H9 (cell line): Measurements from ENCODE around the gene SLC25A25. TPM values are rescaled to one million over a fixed set of nuclear protein-coding genes. Genes with fewer than 3 reads are reported as not detected.

Experiments used
- DNase-seq: peaks from one replicate; pipeline ENCODE4 v3.0.0-alpha.2; 2017
- H2AFZ ChIP-seq: one replicate; pipeline ENCODE4 v1.6.1; 2013; ENCODE audit warnings: mild to moderate bottlenecking, low read length, control low read depth, moderate library complexity
- H2AK5ac ChIP-seq: 2 replicates; pipeline ENCODE4 v1.6.1; 2013; ENCODE audit warnings: low read length, control low read depth, mixed read lengths; ENCODE audit not compliant: insufficient read length
- H2BK120ac ChIP-seq: one replicate; pipeline ENCODE4 v1.6.1; 2013; ENCODE audit warnings: low read depth, mild to moderate bottlenecking, low read length, control low read depth, inconsistent platforms; ENCODE audit not compliant: poor library complexity, severe bottlenecking
- H2BK12ac ChIP-seq: 2 replicates; pipeline ENCODE4 v1.6.1; 2013; ENCODE audit warnings: low read length, control low read depth, mixed read lengths, low read depth; ENCODE audit not compliant: insufficient read length
- H2BK15ac ChIP-seq: 2 replicates; pipeline ENCODE4 v1.6.1; 2013; ENCODE audit warnings: low read depth, low read length, control low read depth
- H2BK20ac ChIP-seq: one replicate; pipeline ENCODE4 v1.6.1; 2013; ENCODE audit warnings: low read depth, mild to moderate bottlenecking, low read length, control low read depth, inconsistent platforms; ENCODE audit not compliant: poor library complexity, severe bottlenecking
- H2BK5ac ChIP-seq: 2 replicates; pipeline ENCODE4 v1.6.1; 2013; ENCODE audit warnings: low read length, control low read depth, mixed read lengths; ENCODE audit not compliant: insufficient read length
- H3K14ac ChIP-seq: 2 replicates; pipeline ENCODE4 v1.6.1; 2013; ENCODE audit warnings: low read length, control low read depth; ENCODE audit not compliant: insufficient read depth
- H3K18ac ChIP-seq: 2 replicates; pipeline ENCODE4 v1.6.1; 2013; ENCODE audit warnings: low read depth, mild to moderate bottlenecking, mixed read lengths, low read length, control low read depth; ENCODE audit not compliant: insufficient read length
- H3K23ac ChIP-seq: 2 replicates; pipeline ENCODE4 v1.6.1; 2013; ENCODE audit warnings: low read length, control low read depth, mixed read lengths, low read depth; ENCODE audit not compliant: insufficient read length
- H3K23me2 ChIP-seq: 2 replicates; pipeline ENCODE4 v1.6.1; 2013; ENCODE audit warnings: low read depth, mild to moderate bottlenecking, mixed read lengths, low read length, control low read depth; ENCODE audit not compliant: insufficient read length, poor library complexity, severe bottlenecking
- H3K27ac ChIP-seq: 2 replicates; pipeline ENCODE4 v1.5.1; 2013; ENCODE audit warnings: low read length, control low read depth, mixed read lengths, low read depth; ENCODE audit not compliant: insufficient read length
- H3K27me3 ChIP-seq: 2 replicates; pipeline ENCODE4 v1.6.1; 2013; ENCODE audit warnings: low read length, control low read depth, inconsistent platforms; ENCODE audit not compliant: insufficient read depth
- H3K4ac ChIP-seq: 2 replicates; pipeline ENCODE4 v1.6.1; 2013; ENCODE audit warnings: low read depth, mild to moderate bottlenecking, control low read depth, inconsistent platforms, low read length, moderate library complexity
- H3K4me1 ChIP-seq: 2 replicates; pipeline ENCODE4 v1.6.1; 2013; ENCODE audit warnings: low read length, control low read depth, inconsistent platforms; ENCODE audit not compliant: insufficient read depth
- H3K4me2 ChIP-seq: 2 replicates; pipeline ENCODE4 v1.6.1; 2013; ENCODE audit warnings: low read length, control low read depth, mixed read lengths; ENCODE audit not compliant: insufficient read length, insufficient read depth
- H3K56ac ChIP-seq: 2 replicates; pipeline ENCODE4 v1.6.1; 2013; ENCODE audit warnings: low read depth, mild to moderate bottlenecking, mixed read lengths, low read length, control low read depth; ENCODE audit not compliant: insufficient read length
- H3K79me1 ChIP-seq: 2 replicates; pipeline ENCODE4 v1.6.1; 2013; ENCODE audit warnings: low read depth, mild to moderate bottlenecking, moderate library complexity, low read length, control low read depth, inconsistent platforms; ENCODE audit not compliant: insufficient read depth, poor library complexity, severe bottlenecking
- H3K79me2 ChIP-seq: 2 replicates; pipeline ENCODE4 v1.6.1; 2013; ENCODE audit warnings: low read length, control low read depth, inconsistent platforms; ENCODE audit not compliant: insufficient read depth
- H3K9ac ChIP-seq: 2 replicates; pipeline ENCODE4 v1.6.1; 2013; ENCODE audit warnings: low read length, control low read depth, mixed read lengths; ENCODE audit not compliant: insufficient read length; ENCODE audit errors: extremely low read depth
- H3K9me3 ChIP-seq: one replicate; pipeline ENCODE4 v1.6.1; 2013; ENCODE audit warnings: low read depth, low read length, inconsistent platforms; ENCODE audit not compliant: control insufficient read depth
- H3T11ph ChIP-seq: one replicate; pipeline ENCODE4 v1.6.1; 2013; ENCODE audit warnings: mild to moderate bottlenecking, low read length, control low read depth, inconsistent platforms
- H4K20me1 ChIP-seq: one replicate; pipeline ENCODE4 v1.6.1; 2013; ENCODE audit not compliant: control insufficient read depth, insufficient read length, insufficient read depth
- H4K5ac ChIP-seq: 2 replicates; pipeline ENCODE4 v1.6.1; 2013; ENCODE audit warnings: low read depth, mild to moderate bottlenecking, mixed read lengths, low read length, control low read depth; ENCODE audit not compliant: insufficient read length
- H4K8ac ChIP-seq: replicated peaks from 2 replicates; pipeline ENCODE4 v1.6.1; 2013; ENCODE audit warnings: low read length, control low read depth, mixed read lengths, low read depth; ENCODE audit not compliant: insufficient read length
- H4K91ac ChIP-seq: 2 replicates; pipeline ENCODE4 v1.6.1; 2013; ENCODE audit warnings: low read depth, mild to moderate bottlenecking, moderate library complexity, mixed read lengths, low read length, control low read depth; ENCODE audit not compliant: insufficient read length
- H3K27ac Mint-ChIP-seq, 3 experiments: 2 replicates in 2 of 3; 3 replicates in 1 of 3; pipeline ENCODE4 v1.8.0; 2020 to 2021; ENCODE audit warnings: mixed read lengths in 3 of 3, mild to moderate bottlenecking in 1 of 3, moderate library complexity in 1 of 3
- H3K27me3 Mint-ChIP-seq: 2 replicates; pipeline ENCODE4 v1.8.0; 2021; ENCODE audit warnings: low read depth, mild to moderate bottlenecking, moderate library complexity, mixed read lengths
- H3K36me3 Mint-ChIP-seq, 3 experiments: 2 replicates in 2 of 3; 3 replicates in 1 of 3; pipeline ENCODE4 v1.8.0; 2020 to 2021; ENCODE audit warnings: low read depth in 3 of 3, mixed read lengths in 3 of 3; ENCODE audit not compliant: insufficient read depth in 1 of 3
- H3K4me1 Mint-ChIP-seq, 2 experiments: 2 replicates each; pipeline ENCODE4 v1.8.0; 2020; ENCODE audit warnings: mixed read lengths in 2 of 2
- H3K4me3 Mint-ChIP-seq, 2 experiments: 2 replicates in 1 of 2; 3 replicates in 1 of 2; pipeline ENCODE4 v1.8.0; 2020 to 2021; ENCODE audit warnings: mild to moderate bottlenecking in 2 of 2, mixed read lengths in 2 of 2, moderate library complexity in 1 of 2
- H3K9me3 Mint-ChIP-seq, 2 experiments: 2 replicates in 1 of 2; 3 replicates in 1 of 2; pipeline ENCODE4 v1.8.0; 2020; ENCODE audit warnings: mild to moderate bottlenecking in 2 of 2, mixed read lengths in 2 of 2, moderate library complexity in 1 of 2
- WGBS: extraction: QIAGEN DNeasy Blood & Tissue Kit; methylation state at CpG from one replicate; pipeline ENCODE4 v1.1.7; 2013; ENCODE audit warnings: missing lambda C conversion rate, low lambda C conversion rate, mixed read lengths; ENCODE audit not compliant: insufficient read length; ENCODE audit errors: extremely low coverage; 5-methylcytosine and 5-hydroxymethylcytosine counted together
- total RNA-seq: library from RNA; stranded (reverse); gene quantifications from 2 replicates; pipeline ENCODE4 v1.2.1, GENCODE V29; 2021
- TF ChIP-seq, protein P1 (sequence below): fragments of 200-600 bp; sonication (generic); conservative IDR thresholded peaks from 3 replicates; pipeline ENCODE4 v1.8.0; 2021; ENCODE audit warnings: antibody characterized with exemption, mild to moderate bottlenecking

Gene SLC25A25
- total RNA-seq, 1 experiment from 2014 or later = 16.9 TPM

DNA sequence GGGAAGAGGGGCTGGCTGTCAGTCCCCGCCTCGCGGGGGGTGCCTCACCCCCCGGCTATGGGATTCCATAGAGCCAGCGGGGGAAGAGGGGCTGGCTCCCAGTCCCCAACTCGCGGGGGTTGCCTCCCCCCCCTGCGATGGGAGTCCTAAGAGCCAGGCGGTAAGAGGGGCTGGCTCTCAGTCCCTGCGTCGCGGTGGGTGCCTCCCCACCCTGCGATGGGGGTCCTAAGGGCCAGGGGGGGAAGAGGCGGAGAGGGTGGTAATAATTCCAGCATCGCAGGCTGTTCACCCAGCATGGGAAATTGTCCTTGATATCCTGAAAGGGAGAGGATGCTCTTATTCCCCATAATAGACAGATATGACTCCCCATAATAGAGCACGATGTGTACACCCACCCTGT, 71.6 kb downstream of the SLC25A25 start:
- H3K4me3 Mint-ChIP-seq = no peak overlapping the region
- Histone ChIP-seq H2BK12ac (no peak overlapping the region), H4K20me1 (no peaks in the 10 kb centered on the region), H3K23me2 (no peaks in the 10 kb centered on the region), H2AFZ (no peak overlapping the region), H3K79me2 (no peaks in the 10 kb centered on the region), H2BK5ac (no peak overlapping the region), H4K91ac (no peak overlapping the region), H2AK5ac (no peak overlapping the region), H3K27ac (no peak overlapping the region), H2BK20ac (no peak overlapping the region), H4K5ac (no peak overlapping the region), H2BK120ac (no peak overlapping the region), H3K23ac (no peak overlapping the region), H3K27me3 (no peaks in the 10 kb centered on the region), H3K4me1 (no peaks in the 10 kb centered on the region), H3K4me2 (no peak overlapping the region), H3K14ac (no peak overlapping the region), H4K8ac (no peak overlapping the region), H3K4ac (no peak overlapping the region), H3K18ac (no peak overlapping the region), H3K56ac (no peak overlapping the region), H3K9ac (no peak overlapping the region), H2BK15ac (no peak overlapping the region), H3K9me3 (no peaks in the 10 kb centered on the region), H3T11ph (no peak overlapping the region), H3K79me1 (no peaks in the 10 kb centered on the region)
- no CpG with 5 or more reads among the region's 16 CpGs for WGBS
- DNase-seq = no peak
- H3K36me3 Mint-ChIP-seq = no peaks in the 10 kb centered on the region
- H3K27ac Mint-ChIP-seq = no peak overlapping the region
- no peaks in the 10 kb centered on the region for H3K9me3 Mint-ChIP-seq
- TF ChIP-seq, protein P1, sequence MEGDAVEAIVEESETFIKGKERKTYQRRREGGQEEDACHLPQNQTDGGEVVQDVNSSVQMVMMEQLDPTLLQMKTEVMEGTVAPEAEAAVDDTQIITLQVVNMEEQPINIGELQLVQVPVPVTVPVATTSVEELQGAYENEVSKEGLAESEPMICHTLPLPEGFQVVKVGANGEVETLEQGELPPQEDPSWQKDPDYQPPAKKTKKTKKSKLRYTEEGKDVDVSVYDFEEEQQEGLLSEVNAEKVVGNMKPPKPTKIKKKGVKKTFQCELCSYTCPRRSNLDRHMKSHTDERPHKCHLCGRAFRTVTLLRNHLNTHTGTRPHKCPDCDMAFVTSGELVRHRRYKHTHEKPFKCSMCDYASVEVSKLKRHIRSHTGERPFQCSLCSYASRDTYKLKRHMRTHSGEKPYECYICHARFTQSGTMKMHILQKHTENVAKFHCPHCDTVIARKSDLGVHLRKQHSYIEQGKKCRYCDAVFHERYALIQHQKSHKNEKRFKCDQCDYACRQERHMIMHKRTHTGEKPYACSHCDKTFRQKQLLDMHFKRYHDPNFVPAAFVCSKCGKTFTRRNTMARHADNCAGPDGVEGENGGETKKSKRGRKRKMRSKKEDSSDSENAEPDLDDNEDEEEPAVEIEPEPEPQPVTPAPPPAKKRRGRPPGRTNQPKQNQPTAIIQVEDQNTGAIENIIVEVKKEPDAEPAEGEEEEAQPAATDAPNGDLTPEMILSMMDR = no peak
- peaks cover 8 to 11% of the 10 kb centered on the region in 2 experiments for H3K4me1 Mint-ChIP-seq
- peaks cover 19% of the 10 kb centered on the region for H3K27me3 Mint-ChIP-seq
